Astrocyte of the cerebellum (primary cell): Measurements from ENCODE around the gene ARHGAP26.
A peak's percentile ranks its signal among the peaks of the same experiment; 100 is the strongest.

Experiments used
- DNase-seq: peaks from one replicate; pipeline ENCODE4 v3.0.0-alpha.2; 2011; ENCODE audit warnings: low read depth
- H3K4me3 ChIP-seq: 2 replicates; pipeline ENCODE4 v1.5.1; 2011; ENCODE audit warnings: mild to moderate bottlenecking, low read depth, low read length, moderate library complexity
- CTCF ChIP-seq: IDR thresholded peaks from 2 replicates; pipeline ENCODE4 v1.5.1; 2012; ENCODE audit warnings: low read length, low read depth, moderate library complexity, mild to moderate bottlenecking; ENCODE audit errors: missing control alignments
- in situ Hi-C: cut with HindIII; loops from 2 replicates; pipeline ENCODE4 v1.10.0; 2017; ENCODE audit warnings: low sequenced_read_pairs

ARHGAP26 gene

GRCh38 chr5:143148771-143149170 lies 378.6 kb downstream of the ARHGAP26 start:
- TF ChIP-seq CTCF, result no peak
- no peak overlapping the region for H3K4me3 ChIP-seq
- DNase-seq, result no peak
- in situ Hi-C loops, result no loop called here

GRCh38 chr5:143149759-143150158 lies 379.6 kb downstream of the ARHGAP26 start:
- in situ Hi-C loops, result no loop called here

GRCh38 chr5:143151056-143151700 lies 381.0 kb downstream of the ARHGAP26 start:
- TF ChIP-seq CTCF, result no peak
- in situ Hi-C loops, result no loop called here
- H3K4me3 ChIP-seq, result no peak overlapping the region
- no peak for DNase-seq

More at GRCh38 chr5:143149759-143150158, 379.6 kb downstream of the ARHGAP26 start:
- DNase-seq, result no peak
- no peak overlapping the region for H3K4me3 ChIP-seq
- no peak for TF ChIP-seq CTCF

GRCh38 chr5:143152445-143152844 lies 382.3 kb downstream of the ARHGAP26 start:
- no peak for DNase-seq
- TF ChIP-seq CTCF, result no peak
- H3K4me3 ChIP-seq, result no peak overlapping the region
- in situ Hi-C loops, result no loop called here

- DNase-seq, result peak; percentile 32
- no peak for TF ChIP-seq CTCF
- H3K4me3 ChIP-seq, result no peak overlapping the region
- in situ Hi-C loops, result no loop called here
Measured at GRCh38 chr5:143153332-143154119, 383.3 kb downstream of the ARHGAP26 start.

- in situ Hi-C loops, result no loop called here
- H3K4me3 ChIP-seq, result no peak overlapping the region
- no peak for DNase-seq
- TF ChIP-seq CTCF, result no peak
Measured at GRCh38 chr5:143154510-143155370, 384.6 kb downstream of the ARHGAP26 start.
